K562 (cell line): ENCODE measurements around the gene NOSIP. TPM values are rescaled to one million over a fixed set of nuclear protein-coding genes. Genes with fewer than 3 reads are reported as not detected.

Experiments used
- GATAD2B ChIP-seq: fragments of 450-650 bp; IDR thresholded peaks from 2 replicates; pipeline ENCODE4 v1.6.1; 2017; ENCODE audit warnings: mild to moderate bottlenecking, borderline replicate concordance
- GTF2E2 ChIP-seq: fragments of 200-800 bp; sonication (Bioruptor generic); IDR thresholded peaks from 2 replicates; pipeline ENCODE4 v1.6.1; 2016; ENCODE audit warnings: missing genetic modification characterization, missing compliant biosample characterization
- KLF10 ChIP-seq: fragments of 250-450 bp; sonication (Bioruptor Pico); IDR thresholded peaks from 2 replicates; pipeline ENCODE4 v1.6.1; 2021; ENCODE audit warnings: matching md5 sums
- NONO ChIP-seq, 2 experiments: fragments of 200-400 bp in 1 of 2; fragments of 450-650 bp in 1 of 2; formaldehyde crosslinking in 1 of 2; IDR thresholded peaks; 2 replicates each; pipeline ENCODE4 v1.6.1; 2017; ENCODE audit warnings: low read depth in 2 of 2, mild to moderate bottlenecking in 2 of 2, moderate library complexity in 2 of 2, low read length in 1 of 2
- POLR2H ChIP-seq: IDR thresholded peaks from 2 replicates; pipeline ENCODE4 v1.6.1; 2016; ENCODE audit warnings: missing genetic modification characterization, low read depth, mild to moderate bottlenecking, control low read depth, missing compliant biosample characterization, moderate library complexity
- SOX6 ChIP-seq: fragments of 450-650 bp; IDR thresholded peaks from 2 replicates; pipeline ENCODE4 v1.6.1; 2014; ENCODE audit warnings: mild to moderate bottlenecking
- ZFX ChIP-seq: sonication (generic); formaldehyde crosslinking; IDR thresholded peaks from 2 replicates; pipeline ENCODE4 v1.8.0; 2022; ENCODE audit warnings: mild to moderate bottlenecking, missing genetic modification reagents, moderate library complexity
- ZNF696 ChIP-seq: fragments of 250-450 bp; sonication (Bioruptor Pico); conservative IDR thresholded peaks from 2 replicates; pipeline ENCODE4 v1.4.0; 2020; ENCODE audit warnings: mild to moderate bottlenecking, moderate library complexity
- polyA plus RNA-seq, 8 experiments: library from polyadenylated mRNA; depleted of rRNA in 4 of 8; stranded (reverse) in 5 of 8; unstranded in 3 of 8; fragments of >200 nt; fragmentation: Nextera tagmentation in 2 of 8; fragmentation: Illumina TruSeq in 1 of 8; extraction: Ambion mirVana in 2 of 8; extraction: Trizol in 1 of 8; gene quantifications; 2 replicates each; pipeline versions ENCODE4 v1.2.1 to v1.2.3, GENCODE V29; 2011 to 2014; ENCODE audit warnings: inconsistent platforms in 1 of 8, missing spikeins in 1 of 8
- total RNA-seq, 7 experiments: library from RNA; depleted of rRNA in 6 of 7; stranded (reverse); fragments of >200 nt in 6 of 7; fragmentation: Illumina TruSeq in 2 of 7; extraction: Trizol in 2 of 7; gene quantifications; 2 replicates each; pipeline versions ENCODE4 v1.2.1 to v1.2.3, GENCODE V29; 2011 to 2021; ENCODE audit warnings: low replicate concordance in 1 of 7
- TF ChIP-seq, protein P1 (sequence below): fragments of 450-650 bp; IDR thresholded peaks from 2 replicates; pipeline ENCODE4 v1.7.0; 2016; ENCODE audit warnings: borderline replicate concordance
- TF ChIP-seq, protein P2 (sequence below): sonication (generic); formaldehyde crosslinking; IDR thresholded peaks from 2 replicates; pipeline ENCODE4 v1.8.0; 2022; ENCODE audit warnings: mild to moderate bottlenecking, missing genetic modification reagents, borderline replicate concordance
- TF ChIP-seq, protein P3 (sequence below): sonication (generic); formaldehyde crosslinking; IDR thresholded peaks from 2 replicates; pipeline ENCODE4 v1.8.1; 2023; ENCODE audit warnings: mild to moderate bottlenecking, missing genetic modification reagents
- TF ChIP-seq, protein P4 (sequence below), 2 experiments: fragments of 450-650 bp in 1 of 2; sonication (generic) in 1 of 2; formaldehyde crosslinking; conservative IDR thresholded peaks; 2 replicates each; pipeline versions ENCODE4 v1.4.0 to v1.8.1; 2020 to 2022; ENCODE audit warnings: mild to moderate bottlenecking in 1 of 2, missing genetic modification reagents in 1 of 2
- TF ChIP-seq, protein P5 (sequence below): fragments of 250-450 bp; sonication (Bioruptor Pico); IDR thresholded peaks from 2 replicates; pipeline ENCODE4 v1.4.0; 2020

NOSIP gene
- total and polyA plus RNA-seq, 9 of the 15 experiments (the other 6 are each of a cell fraction or from before 2014, with no cell fraction given), result 14.4 to 153 (median 79.9) TPM

DNA sequence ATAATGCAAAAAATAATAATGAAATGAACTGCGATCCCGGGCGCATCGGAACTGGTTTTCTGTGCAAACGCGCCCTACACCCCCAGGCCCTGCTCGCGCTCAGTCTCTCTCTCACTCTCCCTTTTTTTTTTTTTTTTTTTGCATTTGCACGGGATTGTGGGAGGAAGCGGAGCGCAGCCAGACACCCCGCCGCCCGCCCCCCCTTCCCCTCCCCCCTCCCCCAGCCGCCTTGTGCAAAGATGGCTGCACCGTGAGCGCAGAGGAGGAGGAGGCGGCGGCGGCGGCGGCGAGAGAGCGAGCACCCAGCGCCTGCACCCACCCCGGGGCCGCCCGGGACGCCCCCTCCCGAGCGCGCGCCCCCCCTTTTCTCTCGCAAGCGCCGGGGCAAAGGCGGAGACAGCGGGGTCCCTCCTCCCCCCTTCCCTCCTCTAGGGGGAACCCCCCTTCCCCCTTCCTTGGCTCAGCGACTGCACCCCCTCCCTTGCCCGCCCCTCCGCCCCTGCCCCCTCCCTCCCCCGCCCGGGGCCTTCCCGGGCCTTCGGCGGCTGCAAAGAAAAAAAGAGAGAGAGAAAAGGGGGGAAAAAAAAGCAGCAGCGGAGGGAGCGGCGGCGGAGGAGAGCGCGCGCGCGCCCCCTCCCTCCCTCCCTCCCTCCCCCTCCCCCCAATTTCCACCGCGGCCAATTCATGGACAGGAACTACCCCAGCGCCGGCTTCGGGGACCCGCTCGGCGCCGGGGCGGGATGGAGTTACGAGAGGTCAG lies 10.8 kb upstream of the NOSIP start, which contains the start of gene PRR12 (continued):
- TF ChIP-seq, protein P1, sequence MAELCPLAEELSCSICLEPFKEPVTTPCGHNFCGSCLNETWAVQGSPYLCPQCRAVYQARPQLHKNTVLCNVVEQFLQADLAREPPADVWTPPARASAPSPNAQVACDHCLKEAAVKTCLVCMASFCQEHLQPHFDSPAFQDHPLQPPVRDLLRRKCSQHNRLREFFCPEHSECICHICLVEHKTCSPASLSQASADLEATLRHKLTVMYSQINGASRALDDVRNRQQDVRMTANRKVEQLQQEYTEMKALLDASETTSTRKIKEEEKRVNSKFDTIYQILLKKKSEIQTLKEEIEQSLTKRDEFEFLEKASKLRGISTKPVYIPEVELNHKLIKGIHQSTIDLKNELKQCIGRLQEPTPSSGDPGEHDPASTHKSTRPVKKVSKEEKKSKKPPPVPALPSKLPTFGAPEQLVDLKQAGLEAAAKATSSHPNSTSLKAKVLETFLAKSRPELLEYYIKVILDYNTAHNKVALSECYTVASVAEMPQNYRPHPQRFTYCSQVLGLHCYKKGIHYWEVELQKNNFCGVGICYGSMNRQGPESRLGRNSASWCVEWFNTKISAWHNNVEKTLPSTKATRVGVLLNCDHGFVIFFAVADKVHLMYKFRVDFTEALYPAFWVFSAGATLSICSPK, result no peak
- TF ChIP-seq GTF2E2 (peak; percentile 79; the same call in 1 of the 2 replicates), NONO (IDR thresholded peaks at IDR 0.05; ENCODE audit: low read depth in 2 of 2, low read length in 1 of 2) (peak; percentile 25 to 37; a peak in 1 of 4 replicates), ZFX (no peak), SOX6 (no peak), KLF10 (CRISPR knock-in tag) (no peak), POLR2H (tag) (no peak), ZNF696 (no peak), GATAD2B (no peak)
- TF ChIP-seq, protein P2, sequence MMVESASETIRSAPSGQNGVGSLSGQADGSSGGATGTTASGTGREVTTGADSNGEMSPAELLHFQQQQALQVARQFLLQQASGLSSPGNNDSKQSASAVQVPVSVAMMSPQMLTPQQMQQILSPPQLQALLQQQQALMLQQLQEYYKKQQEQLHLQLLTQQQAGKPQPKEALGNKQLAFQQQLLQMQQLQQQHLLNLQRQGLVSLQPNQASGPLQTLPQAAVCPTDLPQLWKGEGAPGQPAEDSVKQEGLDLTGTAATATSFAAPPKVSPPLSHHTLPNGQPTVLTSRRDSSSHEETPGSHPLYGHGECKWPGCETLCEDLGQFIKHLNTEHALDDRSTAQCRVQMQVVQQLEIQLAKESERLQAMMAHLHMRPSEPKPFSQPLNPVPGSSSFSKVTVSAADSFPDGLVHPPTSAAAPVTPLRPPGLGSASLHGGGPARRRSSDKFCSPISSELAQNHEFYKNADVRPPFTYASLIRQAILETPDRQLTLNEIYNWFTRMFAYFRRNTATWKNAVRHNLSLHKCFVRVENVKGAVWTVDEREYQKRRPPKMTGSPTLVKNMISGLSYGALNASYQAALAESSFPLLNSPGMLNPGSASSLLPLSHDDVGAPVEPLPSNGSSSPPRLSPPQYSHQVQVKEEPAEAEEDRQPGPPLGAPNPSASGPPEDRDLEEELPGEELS (CRISPR knock-in tag), result no peak
- TF ChIP-seq, protein P3, sequence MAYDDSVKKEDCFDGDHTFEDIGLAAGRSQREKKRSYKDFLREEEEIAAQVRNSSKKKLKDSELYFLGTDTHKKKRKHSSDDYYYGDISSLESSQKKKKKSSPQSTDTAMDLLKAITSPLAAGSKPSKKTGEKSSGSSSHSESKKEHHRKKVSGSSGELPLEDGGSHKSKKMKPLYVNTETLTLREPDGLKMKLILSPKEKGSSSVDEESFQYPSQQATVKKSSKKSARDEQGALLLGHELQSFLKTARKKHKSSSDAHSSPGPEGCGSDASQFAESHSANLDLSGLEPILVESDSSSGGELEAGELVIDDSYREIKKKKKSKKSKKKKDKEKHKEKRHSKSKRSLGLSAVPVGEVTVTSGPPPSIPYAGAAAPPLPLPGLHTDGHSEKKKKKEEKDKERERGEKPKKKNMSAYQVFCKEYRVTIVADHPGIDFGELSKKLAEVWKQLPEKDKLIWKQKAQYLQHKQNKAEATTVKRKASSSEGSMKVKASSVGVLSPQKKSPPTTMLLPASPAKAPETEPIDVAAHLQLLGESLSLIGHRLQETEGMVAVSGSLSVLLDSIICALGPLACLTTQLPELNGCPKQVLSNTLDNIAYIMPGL, result 0 out of 2 replicates have a peak, but pooled peaks have one; percentile 2
- TF ChIP-seq, protein P4, sequence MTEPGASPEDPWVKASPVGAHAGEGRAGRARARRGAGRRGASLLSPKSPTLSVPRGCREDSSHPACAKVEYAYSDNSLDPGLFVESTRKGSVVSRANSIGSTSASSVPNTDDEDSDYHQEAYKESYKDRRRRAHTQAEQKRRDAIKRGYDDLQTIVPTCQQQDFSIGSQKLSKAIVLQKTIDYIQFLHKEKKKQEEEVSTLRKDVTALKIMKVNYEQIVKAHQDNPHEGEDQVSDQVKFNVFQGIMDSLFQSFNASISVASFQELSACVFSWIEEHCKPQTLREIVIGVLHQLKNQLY (CRISPR knock-in tag; conservative IDR thresholded peaks at IDR 0.05), result no peak
- TF ChIP-seq, protein P5, sequence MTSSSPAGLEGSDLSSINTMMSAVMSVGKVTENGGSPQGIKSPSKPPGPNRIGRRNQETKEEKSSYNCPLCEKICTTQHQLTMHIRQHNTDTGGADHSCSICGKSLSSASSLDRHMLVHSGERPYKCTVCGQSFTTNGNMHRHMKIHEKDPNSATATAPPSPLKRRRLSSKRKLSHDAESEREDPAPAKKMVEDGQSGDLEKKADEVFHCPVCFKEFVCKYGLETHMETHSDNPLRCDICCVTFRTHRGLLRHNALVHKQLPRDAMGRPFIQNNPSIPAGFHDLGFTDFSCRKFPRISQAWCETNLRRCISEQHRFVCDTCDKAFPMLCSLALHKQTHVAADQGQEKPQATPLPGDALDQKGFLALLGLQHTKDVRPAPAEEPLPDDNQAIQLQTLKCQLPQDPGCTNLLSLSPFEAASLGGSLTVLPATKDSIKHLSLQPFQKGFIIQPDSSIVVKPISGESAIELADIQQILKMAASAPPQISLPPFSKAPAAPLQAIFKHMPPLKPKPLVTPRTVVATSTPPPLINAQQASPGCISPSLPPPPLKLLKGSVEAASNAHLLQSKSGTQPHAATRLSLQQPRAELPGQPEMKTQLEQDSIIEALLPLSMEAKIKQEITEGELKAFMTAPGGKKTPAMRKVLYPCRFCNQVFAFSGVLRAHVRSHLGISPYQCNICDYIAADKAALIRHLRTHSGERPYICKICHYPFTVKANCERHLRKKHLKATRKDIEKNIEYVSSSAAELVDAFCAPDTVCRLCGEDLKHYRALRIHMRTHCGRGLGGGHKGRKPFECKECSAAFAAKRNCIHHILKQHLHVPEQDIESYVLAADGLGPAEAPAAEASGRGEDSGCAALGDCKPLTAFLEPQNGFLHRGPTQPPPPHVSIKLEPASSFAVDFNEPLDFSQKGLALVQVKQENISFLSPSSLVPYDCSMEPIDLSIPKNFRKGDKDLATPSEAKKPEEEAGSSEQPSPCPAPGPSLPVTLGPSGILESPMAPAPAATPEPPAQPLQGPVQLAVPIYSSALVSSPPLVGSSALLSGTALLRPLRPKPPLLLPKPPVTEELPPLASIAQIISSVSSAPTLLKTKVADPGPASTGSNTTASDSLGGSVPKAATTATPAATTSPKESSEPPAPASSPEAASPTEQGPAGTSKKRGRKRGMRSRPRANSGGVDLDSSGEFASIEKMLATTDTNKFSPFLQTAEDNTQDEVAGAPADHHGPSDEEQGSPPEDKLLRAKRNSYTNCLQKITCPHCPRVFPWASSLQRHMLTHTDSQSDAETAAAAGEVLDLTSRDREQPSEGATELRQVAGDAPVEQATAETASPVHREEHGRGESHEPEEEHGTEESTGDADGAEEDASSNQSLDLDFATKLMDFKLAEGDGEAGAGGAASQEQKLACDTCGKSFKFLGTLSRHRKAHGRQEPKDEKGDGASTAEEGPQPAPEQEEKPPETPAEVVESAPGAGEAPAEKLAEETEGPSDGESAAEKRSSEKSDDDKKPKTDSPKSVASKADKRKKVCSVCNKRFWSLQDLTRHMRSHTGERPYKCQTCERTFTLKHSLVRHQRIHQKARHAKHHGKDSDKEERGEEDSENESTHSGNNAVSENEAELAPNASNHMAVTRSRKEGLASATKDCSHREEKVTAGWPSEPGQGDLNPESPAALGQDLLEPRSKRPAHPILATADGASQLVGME (CRISPR knock-in tag), result no peak
